BE2C (cell line): ENCODE measurements around the gene NHSL1.

Experiments
- DNase-seq: peaks from one replicate; pipeline ENCODE4 v3.0.0-alpha.2; 2020
- H3K27me3 ChIP-seq: fragments of 250-450 bp; sonication (Bioruptor Pico); 2 replicates; pipeline ENCODE4 v1.5.1; 2020; ENCODE audit warnings: mild to moderate bottlenecking
- H3K36me3 ChIP-seq: fragments of 250-450 bp; sonication (Bioruptor Pico); 2 replicates; pipeline ENCODE4 v1.5.1; 2020; ENCODE audit warnings: mild to moderate bottlenecking
- H3K4me1 ChIP-seq: fragments of 250-450 bp; sonication (Bioruptor Pico); 2 replicates; pipeline ENCODE4 v1.5.1; 2020
- H3K4me3 ChIP-seq: 2 replicates; pipeline ENCODE4 v1.5.1; 2011; ENCODE audit warnings: low read depth, low read length
- H3K9me3 ChIP-seq: fragments of 250-450 bp; sonication (Bioruptor Pico); 2 replicates; pipeline ENCODE4 v1.5.1; 2020
- TF ChIP-seq, protein P1 (sequence below): IDR thresholded peaks from 2 replicates; pipeline ENCODE4 v1.5.1; 2012; ENCODE audit warnings: mild to moderate bottlenecking, low read depth, low read length

The NHSL1 gene

GRCh38 chr6:138493413-138493812, 5.9 kb downstream of the NHSL1 start:
- no peak for DNase-seq
- TF ChIP-seq, protein P1, sequence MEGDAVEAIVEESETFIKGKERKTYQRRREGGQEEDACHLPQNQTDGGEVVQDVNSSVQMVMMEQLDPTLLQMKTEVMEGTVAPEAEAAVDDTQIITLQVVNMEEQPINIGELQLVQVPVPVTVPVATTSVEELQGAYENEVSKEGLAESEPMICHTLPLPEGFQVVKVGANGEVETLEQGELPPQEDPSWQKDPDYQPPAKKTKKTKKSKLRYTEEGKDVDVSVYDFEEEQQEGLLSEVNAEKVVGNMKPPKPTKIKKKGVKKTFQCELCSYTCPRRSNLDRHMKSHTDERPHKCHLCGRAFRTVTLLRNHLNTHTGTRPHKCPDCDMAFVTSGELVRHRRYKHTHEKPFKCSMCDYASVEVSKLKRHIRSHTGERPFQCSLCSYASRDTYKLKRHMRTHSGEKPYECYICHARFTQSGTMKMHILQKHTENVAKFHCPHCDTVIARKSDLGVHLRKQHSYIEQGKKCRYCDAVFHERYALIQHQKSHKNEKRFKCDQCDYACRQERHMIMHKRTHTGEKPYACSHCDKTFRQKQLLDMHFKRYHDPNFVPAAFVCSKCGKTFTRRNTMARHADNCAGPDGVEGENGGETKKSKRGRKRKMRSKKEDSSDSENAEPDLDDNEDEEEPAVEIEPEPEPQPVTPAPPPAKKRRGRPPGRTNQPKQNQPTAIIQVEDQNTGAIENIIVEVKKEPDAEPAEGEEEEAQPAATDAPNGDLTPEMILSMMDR, result no peak
- H3K9me3 ChIP-seq, result no peaks in the 10 kb centered on the region
- no peaks in the 10 kb centered on the region for H3K4me1 ChIP-seq
- H3K27me3 ChIP-seq, result no peaks in the 10 kb centered on the region; the same call in 1 of the 2 replicates
- H3K4me3 ChIP-seq, result no peak overlapping the region
- H3K36me3 ChIP-seq, result no peaks in the 10 kb centered on the region

DNA sequence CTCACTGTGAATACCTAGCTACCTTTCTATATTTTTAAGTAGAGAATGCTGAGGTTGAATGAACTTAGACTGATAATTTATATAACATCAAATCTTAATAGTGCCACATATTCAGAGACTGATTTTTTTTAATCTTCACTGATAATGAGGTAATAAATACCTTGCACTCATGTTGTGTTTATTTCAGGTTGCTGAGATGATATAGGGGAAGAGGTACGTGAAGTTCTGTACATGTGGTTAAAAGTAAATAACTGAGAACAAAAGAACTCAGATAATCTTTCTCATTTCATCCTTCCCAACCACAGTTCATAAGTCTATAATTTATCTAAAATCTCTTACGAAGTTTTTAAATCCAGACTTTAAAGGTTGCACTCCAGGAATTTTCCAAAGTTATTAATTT, 6.4 kb downstream of the NHSL1 start:
- TF ChIP-seq, protein P1, result no peak
- H3K27me3 ChIP-seq, result no peaks in the 10 kb centered on the region; the same call in 1 of the 2 replicates
- no peaks in the 10 kb centered on the region for H3K4me1 ChIP-seq
- no peak for DNase-seq
- H3K36me3 ChIP-seq, result no peaks in the 10 kb centered on the region
- no peak overlapping the region for H3K4me3 ChIP-seq
- no peaks in the 10 kb centered on the region for H3K9me3 ChIP-seq

GRCh38 chr6:138492113-138492512, 7.2 kb downstream of the NHSL1 start:
- Histone ChIP-seq H3K4me1 (no peaks in the 10 kb centered on the region), H3K4me3 (no peak overlapping the region), H3K36me3 (no peaks in the 10 kb centered on the region), H3K27me3 (no peaks in the 10 kb centered on the region; the same call in 1 of the 2 replicates), H3K9me3 (no peaks in the 10 kb centered on the region)
- TF ChIP-seq, protein P1, result no peak
- DNase-seq, result no peak

DNA sequence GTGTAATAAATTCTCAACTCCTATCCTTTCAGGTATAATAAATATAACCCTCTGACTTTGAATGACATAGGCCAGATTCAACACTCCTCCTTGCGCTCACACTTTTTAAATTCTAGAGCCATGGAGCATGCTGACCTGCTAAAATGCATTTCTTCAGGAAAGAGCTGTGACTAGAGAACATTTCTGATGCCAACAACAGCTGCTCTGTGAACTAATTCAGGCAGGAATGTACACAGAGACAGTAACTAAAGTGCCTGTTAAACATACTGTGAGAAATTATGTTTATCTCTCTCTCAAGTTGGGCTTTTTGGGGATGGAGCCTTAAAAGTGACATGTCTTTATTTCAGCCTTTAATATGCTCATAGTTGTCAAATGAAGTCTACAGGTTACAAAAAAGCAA, 8.3 kb downstream of the NHSL1 start:
- Histone ChIP-seq H3K36me3 (no peaks in the 10 kb centered on the region), H3K27me3 (peaks cover 5% of the 10 kb centered on the region), H3K4me1 (no peaks in the 10 kb centered on the region), H3K9me3 (no peaks in the 10 kb centered on the region; the same call in 1 of the 2 replicates), H3K4me3 (no peak overlapping the region)
- TF ChIP-seq, protein P1, result no peak
- no peak for DNase-seq

DNA sequence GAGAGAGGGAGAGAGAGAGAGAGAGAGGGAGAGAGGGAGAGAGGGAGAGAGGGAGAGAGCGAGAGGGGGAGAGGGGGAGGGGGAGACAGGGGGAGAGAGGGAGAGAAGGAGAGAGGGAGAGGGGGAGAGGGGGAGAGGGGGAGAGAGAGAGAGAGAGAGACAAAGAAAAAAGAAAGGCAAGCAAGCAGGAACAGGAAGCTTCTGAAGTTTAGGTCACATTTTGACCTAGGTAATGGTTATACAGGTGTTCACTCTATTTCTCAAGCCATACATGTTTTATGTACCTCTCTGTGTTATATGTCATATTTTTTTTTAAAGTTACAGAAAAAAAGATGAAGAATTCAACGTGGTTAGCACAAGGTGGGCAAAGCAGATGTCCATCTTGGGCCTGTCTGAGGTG, 9.4 kb downstream of the NHSL1 start:
- H3K9me3 ChIP-seq, result no peaks in the 10 kb centered on the region; the same call in 1 of the 2 replicates
- TF ChIP-seq, protein P1, result no peak
- H3K4me1 ChIP-seq, result no peaks in the 10 kb centered on the region
- DNase-seq, result no peak
- H3K4me3 ChIP-seq, result no peak overlapping the region
- H3K36me3 ChIP-seq, result no peaks in the 10 kb centered on the region
- H3K27me3 ChIP-seq, result peaks cover 8% of the 10 kb centered on the region

DNA sequence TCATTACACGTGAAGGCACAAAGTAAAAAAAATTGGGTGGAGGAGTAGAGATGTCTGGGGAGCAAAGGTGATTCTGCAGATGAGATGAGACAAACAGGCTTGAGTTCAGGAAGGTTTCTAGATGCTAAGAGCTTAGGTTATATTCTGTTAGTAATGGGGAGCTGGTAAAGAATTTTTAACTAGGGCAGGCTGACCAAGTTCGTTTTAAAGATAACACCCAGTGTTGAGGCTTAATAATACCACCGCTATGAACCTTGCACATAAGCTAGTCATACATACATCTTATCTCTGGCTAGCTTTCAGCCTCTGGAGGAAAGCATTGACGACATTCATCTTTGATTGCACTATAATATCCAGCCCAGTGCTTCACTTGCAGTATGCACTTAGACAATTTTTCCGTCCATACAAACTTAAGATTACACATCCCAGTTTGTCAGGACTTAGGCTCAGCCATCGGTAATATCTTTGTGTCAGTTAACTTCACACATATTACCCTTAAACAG, 12.1 kb downstream of the NHSL1 start:
- no peak overlapping the region for H3K4me3 ChIP-seq
- no peaks in the 10 kb centered on the region; the same call in 1 of the 2 replicates for H3K9me3 ChIP-seq
- no peaks in the 10 kb centered on the region for H3K36me3 ChIP-seq
- TF ChIP-seq, protein P1, result no peak
- peaks cover 8% of the 10 kb centered on the region for H3K27me3 ChIP-seq
- H3K4me1 ChIP-seq, result no peaks in the 10 kb centered on the region
- no peak for DNase-seq
